ENCODE data around the gene GNG13.

The GNG13 gene

GRCh38 chr16:802914-803753, 2.6 kb upstream of the GNG13 start:
- no peak overlapping the region for H3K23ac ChIP-seq (ENCODE audit: low read length)
- H2BK5ac ChIP-seq (ENCODE audit: low read depth, low read length, poor library complexity), result no peak overlapping the region
- H3K27me3 ChIP-seq (ENCODE audit: insufficient read depth, low read length), result no peaks in the 10 kb centered on the region
- no CpG with 5 or more reads among the region's 33 CpGs for WGBS (ENCODE audit: extremely low coverage, insufficient coverage, insufficient read length)
- H2AFZ ChIP-seq (ENCODE audit: insufficient read depth, low read length, poor library complexity), result no peak overlapping the region
- H3K14ac ChIP-seq (ENCODE audit: low read length), result no peak overlapping the region
- H2AK5ac ChIP-seq (ENCODE audit: low read length), result no peak overlapping the region
- no peak overlapping the region for H3K9ac ChIP-seq (ENCODE audit: low read length)
- no peak overlapping the region for H3K4ac ChIP-seq (ENCODE audit: low read depth, low read length)
- no peak overlapping the region for H3K4me2 ChIP-seq (ENCODE audit: low read length)
- H3K4me3 ChIP-seq (ENCODE audit: low read depth, low read length), result no peak overlapping the region
- H2BK120ac ChIP-seq (ENCODE audit: insufficient read depth, low read length, poor library complexity), result no peak overlapping the region
- H3K27ac ChIP-seq (ENCODE audit: low read depth, low read length), result no peak overlapping the region
- peaks cover 7 to 10% of the 10 kb centered on the region in 2 experiments for H3K4me1 ChIP-seq (ENCODE audit: control insufficient read depth in 1 of 2, insufficient read depth in 2 of 2, low read length in 2 of 2)
- H3K18ac ChIP-seq (ENCODE audit: low read length), result no peak overlapping the region
- H2BK12ac ChIP-seq (ENCODE audit: low read length), result no peak overlapping the region
- no peaks in the 10 kb centered on the region for H3K36me3 ChIP-seq (ENCODE audit: control insufficient read depth in 1 of 2, insufficient read depth in 2 of 2, low read length in 2 of 2)
- H4K12ac ChIP-seq (ENCODE audit: low read depth, low read length), result no peak overlapping the region
- H3K9me3 ChIP-seq (ENCODE audit: insufficient read depth, low read depth, low read length), result no peaks in the 10 kb centered on the region
- no peak for DNase-seq
- H4K91ac ChIP-seq (ENCODE audit: low read depth, low read length), result no peak overlapping the region
- H3K79me2 ChIP-seq (ENCODE audit: control insufficient read depth, insufficient read depth, low read length, poor library complexity), result peaks cover 5% of the 10 kb centered on the region
- H3K79me1 ChIP-seq (ENCODE audit: low read length), result peaks cover 8% of the 10 kb centered on the region
- no peak overlapping the region for H4K8ac ChIP-seq (ENCODE audit: low read depth, low read length)

- Histone ChIP-seq H2BK120ac (ENCODE audit: insufficient read depth, low read length, poor library complexity) (no peak overlapping the region), H4K91ac (ENCODE audit: low read depth, low read length) (no peak overlapping the region), H2BK12ac (ENCODE audit: low read length) (no peak overlapping the region), H3K36me3 (ENCODE audit: control insufficient read depth in 1 of 2, insufficient read depth in 2 of 2, low read length in 2 of 2) (peaks cover 4 to 5% of the 10 kb centered on the region in 2 experiments), H3K14ac (ENCODE audit: low read length) (no peak overlapping the region), H3K4me1 (ENCODE audit: control insufficient read depth in 1 of 2, insufficient read depth in 2 of 2, low read length in 2 of 2) (peaks cover 7 to 10% of the 10 kb centered on the region in 2 experiments), H3K18ac (ENCODE audit: low read length) (no peak overlapping the region), H3K23ac (ENCODE audit: low read length) (no peak overlapping the region), H3K9ac (ENCODE audit: low read length) (no peak overlapping the region), H3K79me1 (ENCODE audit: low read length) (peaks cover 4% of the 10 kb centered on the region), H3K79me2 (ENCODE audit: control insufficient read depth, insufficient read depth, low read length, poor library complexity) (peaks cover 4% of the 10 kb centered on the region), H3K9me3 (ENCODE audit: insufficient read depth, low read depth, low read length) (no peaks in the 10 kb centered on the region), H3K4me3 (ENCODE audit: low read depth, low read length) (no peak overlapping the region), H3K27me3 (ENCODE audit: insufficient read depth, low read length) (no peaks in the 10 kb centered on the region), H2BK5ac (ENCODE audit: low read depth, low read length, poor library complexity) (no peak overlapping the region), H3K4ac (ENCODE audit: low read depth, low read length) (no peak overlapping the region), H2AFZ (ENCODE audit: insufficient read depth, low read length, poor library complexity) (no peak overlapping the region), H3K27ac (ENCODE audit: low read depth, low read length) (no peak overlapping the region), H3K4me2 (ENCODE audit: low read length) (no peak overlapping the region), H4K8ac (ENCODE audit: low read depth, low read length) (no peak overlapping the region), H4K12ac (ENCODE audit: low read depth, low read length) (no peak overlapping the region), H2AK5ac (ENCODE audit: low read length) (no peak overlapping the region)
- no peak for DNase-seq
- no CpG with 5 or more reads among the region's 7 CpGs for WGBS (ENCODE audit: extremely low coverage, insufficient coverage, insufficient read length)
These were observed 1.9 kb upstream of the GNG13 start for GRCh38 chr16:802461-802860.

GRCh38 chr16:801584-802363, 1.2 kb upstream of the GNG13 start:
- Histone ChIP-seq H3K79me2 (ENCODE audit: control insufficient read depth, insufficient read depth, low read length, poor library complexity) (no peaks in the 10 kb centered on the region), H4K12ac (ENCODE audit: low read depth, low read length) (no peak overlapping the region), H2BK5ac (ENCODE audit: low read depth, low read length, poor library complexity) (no peak overlapping the region), H2BK120ac (ENCODE audit: insufficient read depth, low read length, poor library complexity) (no peak overlapping the region), H3K79me1 (ENCODE audit: low read length) (no peaks in the 10 kb centered on the region), H3K18ac (ENCODE audit: low read length) (no peak overlapping the region), H3K4me2 (ENCODE audit: low read length) (no peak overlapping the region), H3K36me3 (ENCODE audit: control insufficient read depth in 1 of 2, insufficient read depth in 2 of 2, low read length in 2 of 2) (peaks cover 9 to 11% of the 10 kb centered on the region in 2 experiments), H3K9ac (ENCODE audit: low read length) (no peak overlapping the region), H4K91ac (ENCODE audit: low read depth, low read length) (no peak overlapping the region), H2BK12ac (ENCODE audit: low read length) (no peak overlapping the region), H4K8ac (ENCODE audit: low read depth, low read length) (no peak overlapping the region), H2AFZ (ENCODE audit: insufficient read depth, low read length, poor library complexity) (no peak overlapping the region), H3K9me3 (ENCODE audit: insufficient read depth, low read depth, low read length) (no peaks in the 10 kb centered on the region), H3K27me3 (ENCODE audit: insufficient read depth, low read length) (no peaks in the 10 kb centered on the region), H3K23ac (ENCODE audit: low read length) (no peak overlapping the region), H2AK5ac (ENCODE audit: low read length) (no peak overlapping the region), H3K4me3 (ENCODE audit: low read depth, low read length) (no peak overlapping the region), H3K27ac (ENCODE audit: low read depth, low read length) (no peak overlapping the region), H3K14ac (ENCODE audit: low read length) (no peak overlapping the region), H3K4me1 (ENCODE audit: control insufficient read depth in 1 of 2, insufficient read depth in 2 of 2, low read length in 2 of 2) (peaks cover 7 to 10% of the 10 kb centered on the region in 2 experiments), H3K4ac (ENCODE audit: low read depth, low read length) (no peak overlapping the region)
- DNase-seq, result no peak
- no CpG with 5 or more reads among the region's 22 CpGs for WGBS (ENCODE audit: extremely low coverage, insufficient coverage, insufficient read length)

GRCh38 chr16:800834-801511, 439 bp upstream of the GNG13 start:
- no peak overlapping the region for H4K91ac ChIP-seq (ENCODE audit: low read depth, low read length)
- peaks cover 7 to 10% of the 10 kb centered on the region in 2 experiments for H3K4me1 ChIP-seq (ENCODE audit: control insufficient read depth in 1 of 2, insufficient read depth in 2 of 2, low read length in 2 of 2)
- no peaks in the 10 kb centered on the region for H3K79me2 ChIP-seq (ENCODE audit: control insufficient read depth, insufficient read depth, low read length, poor library complexity)
- no peak overlapping the region for H3K4me2 ChIP-seq (ENCODE audit: low read length)
- peaks cover 16 to 18% of the 10 kb centered on the region in 2 experiments for H3K36me3 ChIP-seq (ENCODE audit: control insufficient read depth in 1 of 2, insufficient read depth in 2 of 2, low read length in 2 of 2)
- H3K4ac ChIP-seq (ENCODE audit: low read depth, low read length), result no peak overlapping the region
- no peak overlapping the region for H2AK5ac ChIP-seq (ENCODE audit: low read length)
- H3K79me1 ChIP-seq (ENCODE audit: low read length), result no peaks in the 10 kb centered on the region
- no peak overlapping the region for H3K23ac ChIP-seq (ENCODE audit: low read length)
- no peak overlapping the region for H3K18ac ChIP-seq (ENCODE audit: low read length)
- no peak overlapping the region for H4K12ac ChIP-seq (ENCODE audit: low read depth, low read length)
- no peak overlapping the region for H2AFZ ChIP-seq (ENCODE audit: insufficient read depth, low read length, poor library complexity)
- H3K27me3 ChIP-seq (ENCODE audit: insufficient read depth, low read length), result no peaks in the 10 kb centered on the region
- no peak overlapping the region for H3K14ac ChIP-seq (ENCODE audit: low read length)
- no peak overlapping the region for H3K9ac ChIP-seq (ENCODE audit: low read length)
- no peak overlapping the region for H3K4me3 ChIP-seq (ENCODE audit: low read depth, low read length)
- H2BK5ac ChIP-seq (ENCODE audit: low read depth, low read length, poor library complexity), result no peak overlapping the region
- H2BK120ac ChIP-seq (ENCODE audit: insufficient read depth, low read length, poor library complexity), result no peak overlapping the region
- H3K27ac ChIP-seq (ENCODE audit: low read depth, low read length), result no peak overlapping the region
- no peaks in the 10 kb centered on the region for H3K9me3 ChIP-seq (ENCODE audit: insufficient read depth, low read depth, low read length)
- DNase-seq, result no peak
- H2BK12ac ChIP-seq (ENCODE audit: low read length), result no peak overlapping the region
- WGBS (ENCODE audit: extremely low coverage, insufficient coverage, insufficient read length), result no CpG with 5 or more reads among the region's 17 CpGs
- no peak overlapping the region for H4K8ac ChIP-seq (ENCODE audit: low read depth, low read length)

Measured in trophoblast cell (in vitro differentiated cells and primary cell).